Neuronal stem cell (in vitro differentiated cells): ENCODE data around the gene JDP2.

Source experiments
- DNase-seq: peaks from one replicate; pipeline ENCODE4 v3.0.0-alpha.2; 2013; ENCODE audit warnings: low spot score
- H2AFZ ChIP-seq: one replicate; pipeline ENCODE4 v1.6.1; 2013; ENCODE audit warnings: mild to moderate bottlenecking, low read length, inconsistent platforms
- H2AK5ac ChIP-seq: 2 replicates; pipeline ENCODE4 v1.6.1; 2013; ENCODE audit warnings: low read depth, mild to moderate bottlenecking, inconsistent platforms, low read length, moderate library complexity, mixed read lengths
- H2BK120ac ChIP-seq: 2 replicates; pipeline ENCODE4 v1.6.1; 2013; ENCODE audit warnings: low read depth, mild to moderate bottlenecking, inconsistent platforms, low read length, moderate library complexity, mixed read lengths
- H2BK12ac ChIP-seq: one replicate; pipeline ENCODE4 v1.6.1; 2013; ENCODE audit warnings: low read length, inconsistent platforms
- H2BK15ac ChIP-seq: 2 replicates; pipeline ENCODE4 v1.6.1; 2013; ENCODE audit warnings: mild to moderate bottlenecking, low read length, inconsistent platforms, mixed read lengths
- H2BK5ac ChIP-seq: one replicate; pipeline ENCODE4 v1.6.1; 2013; ENCODE audit warnings: inconsistent platforms, mild to moderate bottlenecking, low read length, moderate library complexity
- H3K14ac ChIP-seq: one replicate; pipeline ENCODE4 v1.6.1; 2013; ENCODE audit warnings: low read length, inconsistent platforms
- H3K18ac ChIP-seq: 2 replicates; pipeline ENCODE4 v1.6.1; 2013; ENCODE audit warnings: low read length, inconsistent platforms
- H3K23ac ChIP-seq: 2 replicates; pipeline ENCODE4 v1.6.1; 2013; ENCODE audit warnings: low read depth, mild to moderate bottlenecking, mixed read lengths, low read length, inconsistent platforms; ENCODE audit not compliant: poor library complexity
- H3K27ac ChIP-seq: replicated peaks from 3 replicates; pipeline ENCODE4 v1.5.1; 2013; ENCODE audit warnings: low read length, inconsistent platforms
- H3K27me3 ChIP-seq, 3 experiments: 2 replicates each; pipeline ENCODE4 v1.6.1; 2013; ENCODE audit warnings: low read length in 3 of 3, mild to moderate bottlenecking in 2 of 3, inconsistent platforms in 1 of 3, low read depth in 1 of 3, mixed read lengths in 1 of 3, moderate library complexity in 1 of 3; ENCODE audit not compliant: control insufficient read depth in 3 of 3, insufficient read depth in 3 of 3
- H3K36me3 ChIP-seq, 2 donors: replicated peaks in 1 of 2; 2 replicates each; pipeline ENCODE4 v1.6.1; 2013; ENCODE audit warnings: low read length in 2 of 2; ENCODE audit not compliant: control insufficient read depth in 2 of 2, insufficient read depth in 2 of 2
- H3K4ac ChIP-seq: 2 replicates; pipeline ENCODE4 v1.6.1; 2013; ENCODE audit warnings: inconsistent platforms, mild to moderate bottlenecking, low read length, moderate library complexity
- H3K4me1 ChIP-seq, 2 donors: 1 replicate in 1 of 2; 2 replicates in 1 of 2; pipeline ENCODE4 v1.6.1; 2013; ENCODE audit warnings: low read length in 2 of 2, low read depth in 1 of 2; ENCODE audit not compliant: control insufficient read depth in 2 of 2, insufficient read depth in 1 of 2
- H3K4me2 ChIP-seq: one replicate; pipeline ENCODE4 v1.6.1; 2013; ENCODE audit warnings: mild to moderate bottlenecking, low read length, inconsistent platforms; ENCODE audit not compliant: insufficient read depth, poor library complexity, severe bottlenecking
- H3K4me3 ChIP-seq, 2 donors: 2 replicates each; pipeline ENCODE4 v1.5.1; 2013; ENCODE audit warnings: low read length in 2 of 2, mild to moderate bottlenecking in 2 of 2, inconsistent platforms in 1 of 2, moderate library complexity in 1 of 2
- H3K79me1 ChIP-seq: one replicate; pipeline ENCODE4 v1.6.1; 2013; ENCODE audit warnings: low read depth, mild to moderate bottlenecking, inconsistent platforms, low read length, moderate library complexity
- H3K9ac ChIP-seq: one replicate; pipeline ENCODE4 v1.6.1; 2013; ENCODE audit warnings: mild to moderate bottlenecking, low read depth, low read length, inconsistent platforms; ENCODE audit not compliant: poor library complexity
- H3K9me3 ChIP-seq, 2 donors: replicated peaks in 1 of 2; 2 replicates each; pipeline versions ENCODE3 to v1.6.1; 2013; ENCODE audit warnings: low read length in 2 of 2, mild to moderate bottlenecking in 2 of 2, inconsistent platforms in 1 of 2, low read depth in 1 of 2, mixed read lengths in 1 of 2, moderate library complexity in 1 of 2; ENCODE audit not compliant: control insufficient read depth in 2 of 2, insufficient read depth in 1 of 2
- H4K8ac ChIP-seq: one replicate; pipeline ENCODE4 v1.6.1; 2013; ENCODE audit warnings: low read depth, mild to moderate bottlenecking, inconsistent platforms, low read length, moderate library complexity
- H4K91ac ChIP-seq: one replicate; pipeline ENCODE4 v1.6.1; 2013; ENCODE audit warnings: low read length, low read depth, mild to moderate bottlenecking, inconsistent platforms; ENCODE audit not compliant: poor library complexity
- WGBS, 2 donors: extraction: QIAGEN DNeasy Blood & Tissue Kit; methylation state at CpG; one replicate each; pipeline ENCODE4 v1.1.7; 2013; ENCODE audit warnings: missing lambda C conversion rate in 2 of 2, mixed read lengths in 1 of 2; ENCODE audit not compliant: insufficient read length in 2 of 2, insufficient replicate concordance in 1 of 2; ENCODE audit errors: extremely low coverage in 2 of 2; 5-methylcytosine and 5-hydroxymethylcytosine counted together

The JDP2 gene

GRCh38 chr14:75432411-75432810, 4.6 kb downstream of the JDP2 start:
- H4K8ac ChIP-seq, result no peak overlapping the region
- no peak overlapping the region for H4K91ac ChIP-seq
- peak overlapping the region in 1 of 2 donors; percentile 14 for H3K4me3 ChIP-seq
- no peak overlapping the region for H2AK5ac ChIP-seq
- H3K4ac ChIP-seq, result no peak overlapping the region
- no peak overlapping the region for H3K18ac ChIP-seq
- H3K9me3 ChIP-seq, result no peaks in the 10 kb centered on the region
- WGBS, 2 donors, result no CpG with 5 or more reads among the region's 8 CpGs
- peaks cover 3% of the 10 kb centered on the region for H3K79me1 ChIP-seq
- no peak overlapping the region for H2BK12ac ChIP-seq
- no peak overlapping the region for H3K9ac ChIP-seq
- H2BK120ac ChIP-seq, result no peak overlapping the region
- no peak overlapping the region for H3K4me2 ChIP-seq
- peaks cover under 1 to 8% of the 10 kb centered on the region in 2 donors for H3K4me1 ChIP-seq
- no peak for DNase-seq
- no peaks in the 10 kb centered on the region for H3K36me3 ChIP-seq
- H3K23ac ChIP-seq, result no peak overlapping the region
- H2BK5ac ChIP-seq, result no peak overlapping the region
- no peak overlapping the region for H2BK15ac ChIP-seq
- no peak overlapping the region for H3K27ac ChIP-seq
- H3K27me3 ChIP-seq, result peaks cover 0 to 26% (median 6%) of the 10 kb centered on the region in 3 experiments
- no peak overlapping the region for H3K14ac ChIP-seq
- no peak overlapping the region for H2AFZ ChIP-seq

- H4K8ac ChIP-seq, result no peak overlapping the region
- no peak overlapping the region for H2AFZ ChIP-seq
- H3K9me3 ChIP-seq, result no peaks in the 10 kb centered on the region
- no peak overlapping the region for H3K27ac ChIP-seq
- H3K4me2 ChIP-seq, result no peak overlapping the region
- no peak overlapping the region for H2BK5ac ChIP-seq
- H2BK120ac ChIP-seq, result no peak overlapping the region
- no peak overlapping the region for H2BK15ac ChIP-seq
- H3K9ac ChIP-seq, result no peak overlapping the region
- no peak for DNase-seq
- H3K14ac ChIP-seq, result no peak overlapping the region
- no peaks in the 10 kb centered on the region for H3K36me3 ChIP-seq
- WGBS, 2 donors, result no CpG with 5 or more reads among the region's 6 CpGs
- H4K91ac ChIP-seq, result no peak overlapping the region
- H3K4me1 ChIP-seq, result peaks cover 0 to 8% of the 10 kb centered on the region in 2 donors
- H3K79me1 ChIP-seq, result peaks cover 3% of the 10 kb centered on the region
- H2AK5ac ChIP-seq, result no peak overlapping the region
- H3K18ac ChIP-seq, result no peak overlapping the region
- H3K27me3 ChIP-seq, result peaks cover 0 to 20% (median 3%) of the 10 kb centered on the region in 3 experiments
- no peak overlapping the region for H3K23ac ChIP-seq
- H3K4ac ChIP-seq, result no peak overlapping the region
- no peak overlapping the region for H3K4me3 ChIP-seq
- no peak overlapping the region for H2BK12ac ChIP-seq
Measured at GRCh38 chr14:75433631-75434071, 5.8 kb downstream of the JDP2 start.

GRCh38 chr14:75434138-75434889, 6.5 kb downstream of the JDP2 start:
- Histone ChIP-seq H3K27me3 (peaks cover 0 to 13% (median 0%) of the 10 kb centered on the region in 3 experiments), H4K91ac (no peak overlapping the region), H3K4me3 (no peak overlapping the region), H3K79me1 (no peaks in the 10 kb centered on the region), H2BK12ac (no peak overlapping the region), H3K9me3 (no peaks in the 10 kb centered on the region), H3K4ac (no peak overlapping the region), H3K23ac (no peak overlapping the region), H3K4me1 (peaks cover 0 to 2% of the 10 kb centered on the region in 2 donors), H2AFZ (no peak overlapping the region), H2AK5ac (no peak overlapping the region), H2BK5ac (no peak overlapping the region), H2BK120ac (no peak overlapping the region), H3K4me2 (no peak overlapping the region), H3K9ac (no peak overlapping the region), H2BK15ac (no peak overlapping the region), H3K18ac (no peak overlapping the region), H4K8ac (no peak overlapping the region), H3K36me3 (no peaks in the 10 kb centered on the region), H3K14ac (no peak overlapping the region), H3K27ac (no peak overlapping the region)
- DNase-seq, result no peak
- no CpG with 5 or more reads among the region's 6 CpGs for WGBS, 2 donors

- H4K91ac ChIP-seq, result no peak overlapping the region
- H2BK120ac ChIP-seq, result no peak overlapping the region
- H3K27ac ChIP-seq, result no peak overlapping the region
- H2BK12ac ChIP-seq, result no peak overlapping the region
- H3K9ac ChIP-seq, result no peak overlapping the region
- H3K4me2 ChIP-seq, result no peak overlapping the region
- no peak overlapping the region for H2BK15ac ChIP-seq
- WGBS, 2 donors, result no CpG with 5 or more reads among the region's 9 CpGs
- H3K36me3 ChIP-seq, result peaks cover 0 to 3% of the 10 kb centered on the region in 2 donors
- no peak overlapping the region for H3K4me3 ChIP-seq
- H2BK5ac ChIP-seq, result no peak overlapping the region
- H3K23ac ChIP-seq, result no peak overlapping the region
- H2AK5ac ChIP-seq, result no peak overlapping the region
- peak overlapping the region; percentile 0 for H3K18ac ChIP-seq
- H3K9me3 ChIP-seq, result no peaks in the 10 kb centered on the region
- H3K14ac ChIP-seq, result peak overlapping the region; percentile 27
- no peak for DNase-seq
- H3K4me1 ChIP-seq, result peaks cover 0 to 1% of the 10 kb centered on the region in 2 donors
- H3K79me1 ChIP-seq, result no peaks in the 10 kb centered on the region
- no peak overlapping the region for H4K8ac ChIP-seq
- no peak overlapping the region for H3K4ac ChIP-seq
- H3K27me3 ChIP-seq, result peaks cover 0 to 7% (median 0%) of the 10 kb centered on the region in 3 experiments
- no peak overlapping the region for H2AFZ ChIP-seq
Measured at GRCh38 chr14:75434890-75435248, 7.0 kb downstream of the JDP2 start.
